ENCODE measurements around the gene CRHR2. TPM values are rescaled to one million over a fixed set of nuclear protein-coding genes. Genes with fewer than 3 reads are reported as not detected.
"Not testable (repeated sequence)": the region's sequence is repeated elsewhere in the genome, so short reads cannot be mapped to it uniquely, and the experiment has no call there.

The CRHR2 gene
- total RNA-seq, 2 donors from 2014 or later = 0.22 to 0.47 TPM

DNA sequence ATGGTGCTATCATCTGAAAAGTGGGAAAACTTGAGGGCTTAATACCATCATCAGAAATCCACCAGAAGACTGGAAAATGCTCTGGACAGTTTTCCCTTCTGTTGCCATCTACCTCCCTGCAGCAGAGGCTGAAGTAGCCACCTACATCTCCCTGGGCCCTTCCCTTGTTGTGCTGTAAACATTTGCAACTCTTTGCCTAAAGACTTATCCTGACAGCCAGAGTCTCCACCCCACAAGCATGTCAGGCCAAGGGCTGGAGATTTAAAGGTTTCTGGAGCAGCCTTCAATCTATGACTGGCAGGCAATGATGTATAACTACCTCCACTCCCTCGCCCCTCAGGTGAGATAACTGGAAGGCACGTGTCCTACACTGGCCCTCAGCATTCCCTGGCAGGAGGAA, 39.9 kb upstream of the CRHR2 start:
- no peaks in the 10 kb centered on the region for H3K27me3 ChIP-seq
- no peak for DNase-seq (ENCODE audit: low spot score)
- no peak overlapping the region for H3K4me3 ChIP-seq
- H3K4me1 ChIP-seq = no peaks in the 10 kb centered on the region
- H3K9me3 ChIP-seq = peaks cover 0 to 6% of the 10 kb centered on the region in 2 donors
- no peaks in the 10 kb centered on the region for H3K36me3 ChIP-seq
- no peak overlapping the region for H3K27ac ChIP-seq
- TF ChIP-seq, protein P1, sequence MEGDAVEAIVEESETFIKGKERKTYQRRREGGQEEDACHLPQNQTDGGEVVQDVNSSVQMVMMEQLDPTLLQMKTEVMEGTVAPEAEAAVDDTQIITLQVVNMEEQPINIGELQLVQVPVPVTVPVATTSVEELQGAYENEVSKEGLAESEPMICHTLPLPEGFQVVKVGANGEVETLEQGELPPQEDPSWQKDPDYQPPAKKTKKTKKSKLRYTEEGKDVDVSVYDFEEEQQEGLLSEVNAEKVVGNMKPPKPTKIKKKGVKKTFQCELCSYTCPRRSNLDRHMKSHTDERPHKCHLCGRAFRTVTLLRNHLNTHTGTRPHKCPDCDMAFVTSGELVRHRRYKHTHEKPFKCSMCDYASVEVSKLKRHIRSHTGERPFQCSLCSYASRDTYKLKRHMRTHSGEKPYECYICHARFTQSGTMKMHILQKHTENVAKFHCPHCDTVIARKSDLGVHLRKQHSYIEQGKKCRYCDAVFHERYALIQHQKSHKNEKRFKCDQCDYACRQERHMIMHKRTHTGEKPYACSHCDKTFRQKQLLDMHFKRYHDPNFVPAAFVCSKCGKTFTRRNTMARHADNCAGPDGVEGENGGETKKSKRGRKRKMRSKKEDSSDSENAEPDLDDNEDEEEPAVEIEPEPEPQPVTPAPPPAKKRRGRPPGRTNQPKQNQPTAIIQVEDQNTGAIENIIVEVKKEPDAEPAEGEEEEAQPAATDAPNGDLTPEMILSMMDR (IDR thresholded peaks at IDR 0.05) = no peak

DNA sequence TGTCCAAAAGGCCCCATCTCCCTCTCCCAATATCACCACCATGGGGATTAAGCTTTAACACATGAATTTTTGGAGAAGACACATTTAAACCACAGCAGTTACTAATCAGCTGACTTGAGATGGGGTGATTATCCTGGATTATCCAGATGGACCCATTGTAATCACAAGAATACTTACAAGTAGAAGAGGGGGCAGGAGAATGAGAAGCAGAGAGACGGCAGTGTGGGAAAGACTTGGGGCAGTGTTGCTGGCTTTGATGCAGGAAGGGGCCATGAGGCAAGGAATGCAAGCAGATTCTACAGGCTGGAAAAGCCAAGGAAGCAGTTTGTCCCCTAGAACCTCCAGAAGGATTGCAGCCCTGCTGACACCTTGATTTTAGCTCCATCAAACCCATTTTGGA, 39.0 kb upstream of the CRHR2 start:
- no peak for DNase-seq (ENCODE audit: low spot score)

DNA sequence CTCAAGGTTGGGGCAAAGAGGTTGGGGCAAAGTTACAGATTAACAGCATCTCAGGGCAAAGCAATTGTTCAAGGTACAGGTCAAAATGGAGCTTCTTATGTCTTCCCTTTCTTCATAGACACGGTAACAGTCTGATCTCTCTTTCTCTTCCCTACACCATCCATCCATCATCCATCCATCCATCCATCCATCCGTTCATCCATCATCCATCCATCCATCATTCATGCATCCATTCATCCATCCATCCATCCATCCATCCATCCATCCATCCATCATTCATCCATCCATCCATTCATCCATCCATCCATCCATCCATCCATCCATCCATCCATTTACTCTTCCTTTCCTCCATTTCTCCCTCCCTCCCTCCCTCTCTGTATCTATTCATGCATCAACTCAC, 37.2 kb upstream of the CRHR2 start:
- not testable (repeated sequence) for DNase-seq (ENCODE audit: low spot score); H3K9me3 ChIP-seq; H3K36me3 ChIP-seq; H3K4me3 ChIP-seq; H3K27me3 ChIP-seq; H3K4me1 ChIP-seq; H3K27ac ChIP-seq

More for the DNA sequence above, 39.0 kb upstream of the CRHR2 start:
- H3K36me3 ChIP-seq = no peaks in the 10 kb centered on the region
- H3K4me3 ChIP-seq = no peak overlapping the region
- H3K9me3 ChIP-seq = peaks cover 0 to 6% of the 10 kb centered on the region in 2 donors
- H3K27me3 ChIP-seq = no peaks in the 10 kb centered on the region
- no peak overlapping the region for H3K27ac ChIP-seq
- H3K4me1 ChIP-seq = no peaks in the 10 kb centered on the region
- TF ChIP-seq, protein P1 (IDR thresholded peaks at IDR 0.05) = no peak

GRCh38 chr7:30717181-30717580, 34.9 kb upstream of the CRHR2 start:
- H3K27ac ChIP-seq = no peak overlapping the region
- H3K36me3 ChIP-seq = no peaks in the 10 kb centered on the region
- H3K27me3 ChIP-seq = no peaks in the 10 kb centered on the region
- no peak overlapping the region for H3K4me3 ChIP-seq
- peaks cover 0 to 6% of the 10 kb centered on the region in 2 donors for H3K9me3 ChIP-seq
- H3K4me1 ChIP-seq = no peaks in the 10 kb centered on the region
- no peak for DNase-seq (ENCODE audit: low spot score)
- TF ChIP-seq, protein P1 (IDR thresholded peaks at IDR 0.05) = no peak

GRCh38 chr7:30714129-30714528, 31.9 kb upstream of the CRHR2 start:
- TF ChIP-seq, protein P1 (IDR thresholded peaks at IDR 0.05) = no peak
- H3K27me3 ChIP-seq = no peaks in the 10 kb centered on the region

DNA sequence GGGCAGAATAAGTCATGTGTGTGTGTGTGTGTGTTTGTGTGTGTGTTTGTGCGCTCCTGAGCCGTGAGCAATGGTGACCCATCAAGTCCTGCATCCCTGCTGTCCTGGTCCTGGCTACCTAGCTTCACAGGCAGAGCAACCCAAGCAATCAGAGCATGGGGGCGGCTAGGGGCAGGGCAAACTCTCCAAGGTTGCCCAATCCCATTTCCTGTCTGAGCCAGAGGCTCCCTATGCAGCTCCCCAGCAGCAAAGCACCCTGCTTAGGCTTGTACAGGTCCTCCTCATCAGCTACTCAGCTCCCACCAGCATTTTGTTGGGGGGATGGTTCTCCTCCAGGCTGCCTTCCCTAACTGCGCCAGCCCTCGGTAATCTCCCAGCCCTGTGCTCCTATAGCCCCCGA, 31.1 kb upstream of the CRHR2 start:
- Histone ChIP-seq H3K27me3 (no peaks in the 10 kb centered on the region), H3K9me3 (peaks cover 0 to 2% of the 10 kb centered on the region in 2 donors), H3K36me3 (no peaks in the 10 kb centered on the region), H3K4me3 (no peak overlapping the region), H3K4me1 (peaks cover 0 to 5% of the 10 kb centered on the region in 2 donors), H3K27ac (no peak overlapping the region)
- TF ChIP-seq, protein P1 (IDR thresholded peaks at IDR 0.05) = no peak
- no peak for DNase-seq (ENCODE audit: low spot score)

More at GRCh38 chr7:30714129-30714528, 31.9 kb upstream of the CRHR2 start:
- no peaks in the 10 kb centered on the region for H3K36me3 ChIP-seq
- no peak overlapping the region for H3K4me3 ChIP-seq
- H3K4me1 ChIP-seq = peaks cover 0 to 4% of the 10 kb centered on the region in 2 donors
- H3K9me3 ChIP-seq = peaks cover 0 to 6% of the 10 kb centered on the region in 2 donors
- no peak for DNase-seq (ENCODE audit: low spot score)
- no peak overlapping the region for H3K27ac ChIP-seq

Measured in right atrium auricular region (tissue), 2 donors.